Activated CD8-positive, alpha-beta T cell treated with anti-CD3 and anti-CD28 coated beads, Interleukin-2, amount 10 ng/mL, durations not matched to agents 7 days and 5 days (primary cell): ENCODE data around the gene DEFB132. TPM values are rescaled to one million over a fixed set of nuclear protein-coding genes. Genes with fewer than 3 reads are reported as not detected.

Experiments used
- total RNA-seq, 2 experiments: library from RNA; stranded (reverse); gene quantifications; one replicate each; pipeline ENCODE4 v1.2.3, GENCODE V29; 2021

DEFB132 gene
- total RNA-seq, 2 experiments from 2014 or later, result not detected

Other genes starting within 250 kb of the DEFB132 start
- not detected for gene DEFB125, start 170.1 kb upstream of the DEFB132 start, total RNA-seq
- gene DEFB126, start 115.1 kb upstream of the DEFB132 start, total RNA-seq, result not detected
- gene DEFB127, start 100.3 kb upstream of the DEFB132 start, total RNA-seq, result not detected
- not detected for gene DEFB128, start 68.0 kb upstream of the DEFB132 start, total RNA-seq
- not detected for gene DEFB129, start 30.5 kb upstream of the DEFB132 start, total RNA-seq
- gene C20orf96, start 33.0 kb downstream of the DEFB132 start, total RNA-seq, result 1 to 10 TPM; 6.8 to 8.5 TPM
- gene ZCCHC3, start 39.8 kb downstream of the DEFB132 start, total RNA-seq, result 10 to 100 TPM; 28.4 to 29.0 TPM
- gene SOX12, start 67.8 kb downstream of the DEFB132 start, total RNA-seq, result 1 to 10 TPM; 5.5 to 5.8 TPM
- gene NRSN2, start 89.4 kb downstream of the DEFB132 start, total RNA-seq, result 1 to 10 TPM; 1.4 to 2.4 TPM
- gene TRIB3, start 123.0 kb downstream of the DEFB132 start, total RNA-seq, result 10 to 100 TPM; 32.6 to 32.8 TPM
- gene RBCK1, start 150.6 kb downstream of the DEFB132 start, total RNA-seq, result 100 to 1,000 TPM; 135 to 149 TPM
- gene TBC1D20, start 204.8 kb downstream of the DEFB132 start, total RNA-seq, result 10 to 100 TPM; 30.1 to 30.7 TPM